Gastroesophageal sphincter (tissue), 4 donors: ENCODE measurements around the gene ATP9A. TPM values are rescaled to one million over a fixed set of nuclear protein-coding genes. Genes with fewer than 3 reads are reported as not detected.
A peak's percentile ranks its signal among the peaks of the same experiment; 100 is the strongest.

Experiments
- ATAC-seq: fragments of 150-250 bp; one replicate; pipeline ENCODE4 v1.9.1; 2016; ENCODE audit warnings: mild to moderate bottlenecking, moderate library complexity
- H3K27ac ChIP-seq, 4 donors: fragments of 200-600 bp; sonication (generic) in 3 of 4; 1 replicate in 3 of 4; 2 replicates in 1 of 4; pipeline ENCODE4 v1.5.1; 2016 to 2019
- H3K27me3 ChIP-seq: fragments of 200-600 bp; sonication (generic); one replicate; pipeline ENCODE4 v1.5.1; 2019
- H3K36me3 ChIP-seq, 2 donors: fragments of 200-600 bp; sonication (generic); one replicate each; pipeline ENCODE4 v1.5.1; 2019; ENCODE audit warnings: control low read depth in 1 of 2
- H3K4me1 ChIP-seq, 3 donors: fragments of 200-600 bp; sonication (generic); 1 replicate in 2 of 3; 2 replicates in 1 of 3; pipeline ENCODE4 v1.5.1; 2016 to 2019; ENCODE audit warnings: control low read depth in 2 of 3
- H3K4me3 ChIP-seq, 2 donors: fragments of 200-600 bp; sonication (generic); one replicate each; pipeline ENCODE4 v1.5.1; 2019; ENCODE audit warnings: mild to moderate bottlenecking in 1 of 2, moderate library complexity in 1 of 2
- H3K9me3 ChIP-seq, 3 donors: fragments of 200-600 bp; sonication (generic); one replicate each; pipeline ENCODE4 v1.5.1; 2017 to 2019; ENCODE audit warnings: control low read depth in 2 of 3
- EP300 ChIP-seq: sonication (generic); formaldehyde crosslinking; IDR thresholded peaks from one replicate; pipeline ENCODE4 v1.6.1; 2017; ENCODE audit warnings: antibody characterized with exemption, mild to moderate bottlenecking
- POLR2A ChIP-seq, 2 donors: fragments of 450-650 bp; IDR thresholded peaks; one replicate each; pipeline ENCODE4 v1.6.1; 2017; ENCODE audit warnings: antibody characterized with exemption in 2 of 2, mild to moderate bottlenecking in 2 of 2, moderate library complexity in 1 of 2
- POLR2AphosphoS5 ChIP-seq: sonication (generic); formaldehyde crosslinking; IDR thresholded peaks from one replicate; pipeline ENCODE4 v1.6.1; 2017; ENCODE audit warnings: antibody characterized with exemption
- WGBS, 2 donors: methylation state at CpG; one replicate each; pipeline ENCODE4 v1.1.5; 2018; ENCODE audit warnings: low coverage in 1 of 2; 5-methylcytosine and 5-hydroxymethylcytosine counted together
- total RNA-seq, 4 donors: library from RNA; depleted of rRNA; stranded (reverse); fragments of >200 nt; gene quantifications; one replicate each; pipeline ENCODE4 v1.1.0, GENCODE V29; 2016
- TF ChIP-seq, protein P1 (sequence below), 4 experiments: fragments of 200-600 bp in 2 of 4; fragments of 450-650 bp in 2 of 4; sonication (generic) in 1 of 4; IDR thresholded peaks; one replicate each; pipeline ENCODE4 v1.5.1; 2017 to 2019; ENCODE audit warnings: antibody characterized with exemption in 4 of 4, mild to moderate bottlenecking in 2 of 4, moderate library complexity in 2 of 4

Gene ATP9A
- total RNA-seq, 4 donors from 2014 or later: 49.3 to 80.2 (median 57.7) TPM

GRCh38 chr20:51639206-51639832 is 128.9 kb downstream of the ATP9A start:
- WGBS, 2 donors: 10 to 31% methylated on average over 6 to 8 of the region's 12 CpGs

DNA sequence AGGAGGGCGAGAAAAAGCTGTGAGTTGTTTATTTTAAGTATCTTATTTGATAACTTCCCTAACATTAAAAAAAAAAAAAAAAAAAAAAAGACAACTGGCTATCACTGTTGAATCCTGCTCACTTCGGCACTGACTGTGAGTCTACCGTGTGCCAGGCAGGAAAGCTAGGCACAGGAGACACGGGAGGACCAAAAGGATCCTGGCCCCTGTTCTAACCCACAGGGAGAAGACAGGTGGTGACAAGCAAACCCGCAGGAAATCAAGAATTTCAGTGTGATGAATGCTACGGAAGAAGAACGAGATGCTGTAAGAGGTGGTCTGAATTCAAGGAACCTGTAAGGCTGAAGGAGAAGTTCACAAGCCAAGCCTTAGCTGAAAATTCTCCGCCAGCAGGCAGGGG is 130.9 kb downstream of the ATP9A start:
- no peak for TF ChIP-seq POLR2AphosphoS5
- TF ChIP-seq EP300: no peak
- TF ChIP-seq, protein P1, sequence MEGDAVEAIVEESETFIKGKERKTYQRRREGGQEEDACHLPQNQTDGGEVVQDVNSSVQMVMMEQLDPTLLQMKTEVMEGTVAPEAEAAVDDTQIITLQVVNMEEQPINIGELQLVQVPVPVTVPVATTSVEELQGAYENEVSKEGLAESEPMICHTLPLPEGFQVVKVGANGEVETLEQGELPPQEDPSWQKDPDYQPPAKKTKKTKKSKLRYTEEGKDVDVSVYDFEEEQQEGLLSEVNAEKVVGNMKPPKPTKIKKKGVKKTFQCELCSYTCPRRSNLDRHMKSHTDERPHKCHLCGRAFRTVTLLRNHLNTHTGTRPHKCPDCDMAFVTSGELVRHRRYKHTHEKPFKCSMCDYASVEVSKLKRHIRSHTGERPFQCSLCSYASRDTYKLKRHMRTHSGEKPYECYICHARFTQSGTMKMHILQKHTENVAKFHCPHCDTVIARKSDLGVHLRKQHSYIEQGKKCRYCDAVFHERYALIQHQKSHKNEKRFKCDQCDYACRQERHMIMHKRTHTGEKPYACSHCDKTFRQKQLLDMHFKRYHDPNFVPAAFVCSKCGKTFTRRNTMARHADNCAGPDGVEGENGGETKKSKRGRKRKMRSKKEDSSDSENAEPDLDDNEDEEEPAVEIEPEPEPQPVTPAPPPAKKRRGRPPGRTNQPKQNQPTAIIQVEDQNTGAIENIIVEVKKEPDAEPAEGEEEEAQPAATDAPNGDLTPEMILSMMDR (IDR thresholded peaks at IDR 0.05): no peak
- no peak for TF ChIP-seq POLR2A (IDR thresholded peaks at IDR 0.05)
- WGBS, 2 donors: 82 to 96% methylated on average over 7 to 8 of the region's 8 CpGs
- peaks cover 0 to 7% (median 2%) of the 10 kb centered on the region in 3 donors for H3K4me1 ChIP-seq
- no peaks in the 10 kb centered on the region for H3K27me3 ChIP-seq
- peaks cover 0 to 32% of the 10 kb centered on the region in 2 donors for H3K36me3 ChIP-seq
- H3K4me3 ChIP-seq: no peak overlapping the region
- no peak overlapping the region for H3K27ac ChIP-seq
- no peak for ATAC-seq
- H3K9me3 ChIP-seq: no peaks in the 10 kb centered on the region

More at GRCh38 chr20:51639206-51639832, 128.9 kb downstream of the ATP9A start:
- ATAC-seq: peak; percentile 66
- TF ChIP-seq POLR2A (IDR thresholded peaks at IDR 0.05) (no peak), EP300 (no peak), POLR2AphosphoS5 (no peak)
- TF ChIP-seq, protein P1 (IDR thresholded peaks at IDR 0.05): peak in 3 of 4 experiments; percentile 67 to 84 (median 79)
- H3K36me3 ChIP-seq: peaks cover 0 to 32% of the 10 kb centered on the region in 2 donors
- no peaks in the 10 kb centered on the region for H3K27me3 ChIP-seq
- no peaks in the 10 kb centered on the region for H3K9me3 ChIP-seq
- no peaks in the 10 kb centered on the region for H3K4me1 ChIP-seq
- H3K27ac ChIP-seq: no peak overlapping the region
- H3K4me3 ChIP-seq: no peak overlapping the region

DNA sequence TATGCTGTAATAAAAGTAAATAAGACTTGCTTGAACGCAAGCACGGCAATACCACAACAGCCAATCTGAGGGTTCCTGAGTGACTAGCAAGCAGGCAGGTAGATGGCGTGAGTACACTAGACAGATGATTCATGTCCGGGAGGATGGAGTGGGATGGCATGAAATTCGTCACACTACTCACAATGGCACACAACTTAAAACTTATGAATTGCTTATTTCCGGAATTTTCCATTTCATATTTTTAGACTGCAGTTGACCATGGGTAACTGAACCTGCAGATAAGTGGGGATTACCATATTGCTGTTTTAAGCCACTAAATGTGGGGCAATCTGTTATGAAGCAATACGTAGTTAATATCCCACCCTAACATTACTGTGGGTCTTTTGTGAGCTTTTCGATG is 132.1 kb downstream of the ATP9A start:
- Histone ChIP-seq H3K4me3 (no peak overlapping the region), H3K27ac (no peak overlapping the region), H3K27me3 (no peaks in the 10 kb centered on the region), H3K9me3 (no peaks in the 10 kb centered on the region), H3K4me1 (peaks cover 0 to 18% (median 9%) of the 10 kb centered on the region in 3 donors), H3K36me3 (peaks cover 0 to 27% of the 10 kb centered on the region in 2 donors)
- TF ChIP-seq EP300 (no peak), POLR2A (IDR thresholded peaks at IDR 0.05) (no peak), POLR2AphosphoS5 (no peak)
- TF ChIP-seq, protein P1 (IDR thresholded peaks at IDR 0.05): no peak
- 85 to 96% methylated on average over 8 of the region's 8 CpGs for WGBS, 2 donors
- no peak for ATAC-seq

GRCh38 chr20:51635680-51636079 is 132.5 kb downstream of the ATP9A start:
- H3K4me1 ChIP-seq: peaks cover 0 to 22% (median 13%) of the 10 kb centered on the region in 3 donors
- no peaks in the 10 kb centered on the region for H3K27me3 ChIP-seq

DNA sequence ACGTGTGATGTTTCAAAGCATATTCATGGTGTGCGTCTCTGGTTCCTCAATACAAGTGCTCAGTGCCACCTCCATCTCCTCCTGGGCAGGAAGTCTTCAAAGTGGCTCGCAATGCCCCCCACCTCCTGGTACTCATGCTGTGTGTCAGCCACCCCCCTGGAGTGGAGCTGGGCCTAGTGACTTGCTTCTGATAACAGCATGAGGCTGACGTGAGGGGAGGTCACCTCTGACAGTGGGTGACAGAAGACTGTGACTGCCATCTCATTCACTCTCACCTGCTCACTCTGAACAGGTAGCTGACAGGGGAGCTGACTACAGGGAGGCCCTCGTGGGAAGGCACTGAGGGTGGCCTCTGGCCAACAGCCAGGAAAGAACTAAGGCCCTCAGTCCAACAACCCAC is 133.3 kb downstream of the ATP9A start:
- H3K27me3 ChIP-seq: no peaks in the 10 kb centered on the region
- peaks cover 0 to 23% of the 10 kb centered on the region in 2 donors for H3K36me3 ChIP-seq
- ATAC-seq: no peak
- H3K27ac ChIP-seq: no peak overlapping the region
- WGBS, 2 donors: 80% methylated on average over 3 of the region's 5 CpGs; no CpG with 5 or more reads in 1 of the 2 donors
- TF ChIP-seq EP300 (no peak), POLR2AphosphoS5 (no peak), POLR2A (IDR thresholded peaks at IDR 0.05) (no peak)
- TF ChIP-seq, protein P1 (IDR thresholded peaks at IDR 0.05): no peak
- no peak overlapping the region for H3K4me3 ChIP-seq
- peaks cover 0 to 30% (median 18%) of the 10 kb centered on the region in 3 donors for H3K4me1 ChIP-seq
- H3K9me3 ChIP-seq: no peaks in the 10 kb centered on the region

More at GRCh38 chr20:51635680-51636079, 132.5 kb downstream of the ATP9A start:
- Histone ChIP-seq H3K9me3 (no peaks in the 10 kb centered on the region), H3K27ac (no peak overlapping the region), H3K4me3 (no peak overlapping the region), H3K36me3 (peaks cover 0 to 27% of the 10 kb centered on the region in 2 donors)
- ATAC-seq: no peak
- 86% methylated on average over 2 of the region's 2 CpGs; no CpG with 5 or more reads in 1 of the 2 donors for WGBS, 2 donors
- no peak for TF ChIP-seq POLR2AphosphoS5
